Suprapubic skin (tissue), 4 donors: ENCODE measurements around the gene PDE4D. TPM values are rescaled to one million over a fixed set of nuclear protein-coding genes. Genes with fewer than 3 reads are reported as not detected.

Experiments
- DNase-seq, 2 donors: peaks; one replicate each; pipeline ENCODE4 v3.0.0-alpha.2; 2019; ENCODE audit warnings: low spot score in 2 of 2
- H3K27ac ChIP-seq: fragments of 200-600 bp; sonication (generic); one replicate; pipeline ENCODE4 v1.5.1; 2019
- H3K27me3 ChIP-seq: fragments of 200-600 bp; sonication (generic); one replicate; pipeline ENCODE4 v1.5.1; 2019
- H3K36me3 ChIP-seq: fragments of 200-600 bp; sonication (generic); one replicate; pipeline ENCODE4 v1.5.1; 2019
- H3K4me1 ChIP-seq: fragments of 200-600 bp; sonication (generic); one replicate; pipeline ENCODE4 v1.5.1; 2019
- H3K4me3 ChIP-seq: fragments of 200-600 bp; sonication (generic); one replicate; pipeline ENCODE4 v1.5.1; 2019; ENCODE audit warnings: mild to moderate bottlenecking
- H3K9me3 ChIP-seq: fragments of 200-600 bp; sonication (generic); one replicate; pipeline ENCODE4 v1.5.1; 2019
- EP300 ChIP-seq: sonication (generic); formaldehyde crosslinking; IDR thresholded peaks from one replicate; pipeline ENCODE4 v1.6.1; 2017; ENCODE audit warnings: antibody characterized with exemption
- POLR2A ChIP-seq, 2 donors: fragments of 450-650 bp; IDR thresholded peaks; one replicate each; pipeline ENCODE4 v1.6.1; 2017; ENCODE audit warnings: antibody characterized with exemption in 2 of 2, mild to moderate bottlenecking in 2 of 2, moderate library complexity in 2 of 2
- POLR2AphosphoS5 ChIP-seq, 3 donors: sonication (generic); formaldehyde crosslinking; IDR thresholded peaks; one replicate each; pipeline ENCODE4 v1.6.1; 2017; ENCODE audit warnings: antibody characterized with exemption in 3 of 3
- WGBS: methylation state at CpG from one replicate; pipeline ENCODE4 v1.1.5; 2018; 5-methylcytosine and 5-hydroxymethylcytosine counted together
- total RNA-seq, 4 donors: library from RNA; depleted of rRNA; stranded (reverse); fragments of >200 nt; gene quantifications; one replicate each; pipeline ENCODE4 v1.1.0, GENCODE V29; 2016
- TF ChIP-seq, protein P1 (sequence below), 2 donors: fragments of 200-600 bp in 1 of 2; fragments of 450-650 bp in 1 of 2; sonication (generic) in 1 of 2; IDR thresholded peaks; one replicate each; pipeline ENCODE4 v1.5.1; 2016 to 2019; ENCODE audit warnings: antibody characterized with exemption in 2 of 2, mild to moderate bottlenecking in 1 of 2, moderate library complexity in 1 of 2

Gene PDE4D
- total RNA-seq, 4 donors from 2014 or later: 26.8 to 57.2 (median 29.9) TPM

DNA sequence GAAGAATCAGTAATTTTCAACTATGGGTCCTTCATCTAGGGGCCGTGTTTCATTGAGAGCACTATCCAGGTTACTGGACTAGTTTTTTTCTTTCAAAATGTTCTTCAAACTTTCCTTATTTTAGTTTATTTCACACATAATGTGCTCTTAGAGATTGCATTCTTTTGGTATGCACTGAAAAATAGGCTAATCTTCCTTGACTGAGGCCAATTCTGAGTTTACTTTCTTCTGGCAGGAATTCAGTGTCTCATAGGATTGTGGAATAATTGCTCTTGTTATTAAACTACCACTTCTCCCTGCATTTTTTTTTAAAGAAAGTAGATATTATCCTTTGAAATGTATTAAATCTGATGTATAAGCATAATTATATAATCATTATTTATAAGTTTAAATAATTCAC lies 686.1 kb downstream of the PDE4D start:
- Histone ChIP-seq H3K27me3 (no peaks in the 10 kb centered on the region), H3K4me1 (peaks cover 4% of the 10 kb centered on the region), H3K9me3 (no peaks in the 10 kb centered on the region), H3K4me3 (no peak overlapping the region), H3K36me3 (no peaks in the 10 kb centered on the region), H3K27ac (no peak overlapping the region)
- 87% methylated on average over 1 of the region's 1 CpG for WGBS
- TF ChIP-seq POLR2A (IDR thresholded peaks at IDR 0.05) (no peak), POLR2AphosphoS5 (IDR thresholded peaks at IDR 0.05) (no peak), EP300 (no peak)
- TF ChIP-seq, protein P1, sequence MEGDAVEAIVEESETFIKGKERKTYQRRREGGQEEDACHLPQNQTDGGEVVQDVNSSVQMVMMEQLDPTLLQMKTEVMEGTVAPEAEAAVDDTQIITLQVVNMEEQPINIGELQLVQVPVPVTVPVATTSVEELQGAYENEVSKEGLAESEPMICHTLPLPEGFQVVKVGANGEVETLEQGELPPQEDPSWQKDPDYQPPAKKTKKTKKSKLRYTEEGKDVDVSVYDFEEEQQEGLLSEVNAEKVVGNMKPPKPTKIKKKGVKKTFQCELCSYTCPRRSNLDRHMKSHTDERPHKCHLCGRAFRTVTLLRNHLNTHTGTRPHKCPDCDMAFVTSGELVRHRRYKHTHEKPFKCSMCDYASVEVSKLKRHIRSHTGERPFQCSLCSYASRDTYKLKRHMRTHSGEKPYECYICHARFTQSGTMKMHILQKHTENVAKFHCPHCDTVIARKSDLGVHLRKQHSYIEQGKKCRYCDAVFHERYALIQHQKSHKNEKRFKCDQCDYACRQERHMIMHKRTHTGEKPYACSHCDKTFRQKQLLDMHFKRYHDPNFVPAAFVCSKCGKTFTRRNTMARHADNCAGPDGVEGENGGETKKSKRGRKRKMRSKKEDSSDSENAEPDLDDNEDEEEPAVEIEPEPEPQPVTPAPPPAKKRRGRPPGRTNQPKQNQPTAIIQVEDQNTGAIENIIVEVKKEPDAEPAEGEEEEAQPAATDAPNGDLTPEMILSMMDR (IDR thresholded peaks at IDR 0.05): no peak
- no peak for DNase-seq

DNA sequence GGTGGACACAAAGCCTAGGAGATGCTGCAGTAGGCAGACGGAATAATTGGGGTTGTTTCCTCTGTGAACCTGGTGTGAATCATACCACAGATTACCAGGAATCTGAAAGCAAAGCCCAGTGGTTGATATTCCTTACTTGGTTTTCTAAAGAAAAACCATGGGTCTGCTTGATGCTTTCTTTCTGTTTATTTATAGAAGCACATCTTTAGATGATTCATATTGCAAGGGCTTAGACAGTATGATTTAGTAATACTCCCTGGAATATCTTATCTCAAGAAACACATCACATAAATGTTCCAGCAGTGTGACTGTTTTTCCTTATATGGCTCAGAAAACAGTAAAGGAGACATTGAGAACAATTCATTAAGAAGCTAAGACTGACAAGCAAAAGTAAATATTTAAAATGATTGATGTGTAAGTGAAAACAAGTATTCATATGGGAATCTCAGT lies 687.4 kb downstream of the PDE4D start:
- DNase-seq: no peak
- TF ChIP-seq EP300 (no peak), POLR2A (IDR thresholded peaks at IDR 0.05) (no peak), POLR2AphosphoS5 (IDR thresholded peaks at IDR 0.05) (no peak)
- TF ChIP-seq, protein P1 (IDR thresholded peaks at IDR 0.05): no peak
- H3K4me3 ChIP-seq: no peak overlapping the region
- H3K36me3 ChIP-seq: no peaks in the 10 kb centered on the region
- 70% methylated on average over 1 of the region's 1 CpG for WGBS
- no peaks in the 10 kb centered on the region for H3K9me3 ChIP-seq
- H3K4me1 ChIP-seq: peaks cover 4% of the 10 kb centered on the region
- H3K27ac ChIP-seq: no peak overlapping the region
- H3K27me3 ChIP-seq: no peaks in the 10 kb centered on the region

DNA sequence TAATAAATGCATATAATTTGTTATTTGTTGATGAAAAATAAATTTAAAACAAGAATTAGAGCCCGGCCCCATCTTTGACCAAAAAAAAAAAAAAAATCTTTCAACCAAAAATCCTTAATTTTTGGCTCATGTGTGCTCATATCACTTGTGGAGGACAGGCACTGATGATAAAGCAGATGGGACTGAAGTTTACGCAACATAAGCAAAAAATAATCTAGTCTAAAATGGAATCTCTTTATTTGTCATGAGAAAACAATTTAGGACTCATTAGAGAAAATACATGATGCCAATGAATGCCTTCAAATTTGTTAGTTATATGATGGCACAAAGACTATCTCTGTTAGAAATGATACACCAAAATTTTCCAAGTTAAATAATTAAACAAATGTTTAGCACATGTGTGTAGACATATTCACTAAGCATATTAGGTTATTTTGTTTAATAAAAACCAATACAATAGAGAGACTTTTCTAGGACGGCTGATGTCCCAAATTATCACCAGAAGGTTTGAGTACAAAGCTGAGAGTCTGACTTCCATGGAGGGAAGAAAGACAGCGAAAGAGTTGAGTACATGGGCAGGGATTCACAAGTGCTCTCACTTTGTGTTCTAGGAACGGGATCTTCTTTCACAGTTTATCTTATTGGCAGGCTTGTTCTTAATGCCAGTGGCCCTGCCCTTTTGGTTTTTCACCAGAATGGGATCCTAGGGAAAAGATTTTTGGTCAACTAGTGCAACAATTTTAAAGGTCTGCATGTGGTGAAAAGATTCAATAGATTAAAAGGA lies 689.2 kb downstream of the PDE4D start:
- no peaks in the 10 kb centered on the region for H3K9me3 ChIP-seq
- TF ChIP-seq POLR2A (IDR thresholded peaks at IDR 0.05) (no peak), POLR2AphosphoS5 (IDR thresholded peaks at IDR 0.05) (no peak), EP300 (no peak)
- TF ChIP-seq, protein P1 (IDR thresholded peaks at IDR 0.05): no peak
- no peaks in the 10 kb centered on the region for H3K27me3 ChIP-seq
- H3K27ac ChIP-seq: no peak overlapping the region
- H3K4me3 ChIP-seq: no peak overlapping the region
- no peaks in the 10 kb centered on the region for H3K4me1 ChIP-seq
- no peak for DNase-seq
- H3K36me3 ChIP-seq: no peaks in the 10 kb centered on the region
- WGBS: 71% methylated on average over 5 of the region's 5 CpGs

DNA sequence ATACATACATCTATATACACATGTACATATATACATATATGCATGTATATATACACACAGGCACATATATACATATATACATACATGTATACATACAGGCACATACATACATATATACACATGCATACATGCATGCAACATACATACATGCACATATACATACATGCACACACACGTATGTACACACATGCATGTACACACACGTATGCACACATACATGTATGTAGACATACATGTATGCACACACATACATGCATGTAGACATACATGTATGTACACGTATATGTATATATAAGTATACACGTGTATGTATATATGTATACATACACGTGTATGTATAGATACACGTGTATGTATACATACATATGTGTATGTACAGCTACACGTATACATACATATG lies 693.7 kb downstream of the PDE4D start:
- Histone ChIP-seq H3K36me3 (peaks cover 4% of the 10 kb centered on the region), H3K4me1 (no peaks in the 10 kb centered on the region), H3K4me3 (no peak overlapping the region), H3K9me3 (no peaks in the 10 kb centered on the region), H3K27ac (no peak overlapping the region), H3K27me3 (no peaks in the 10 kb centered on the region)
- no peak for DNase-seq
- TF ChIP-seq EP300: no peak
- no peak for TF ChIP-seq POLR2AphosphoS5 (IDR thresholded peaks at IDR 0.05)
- TF ChIP-seq POLR2A (IDR thresholded peaks at IDR 0.05): no peak
- 89% methylated on average over 7 of the region's 7 CpGs for WGBS

DNA sequence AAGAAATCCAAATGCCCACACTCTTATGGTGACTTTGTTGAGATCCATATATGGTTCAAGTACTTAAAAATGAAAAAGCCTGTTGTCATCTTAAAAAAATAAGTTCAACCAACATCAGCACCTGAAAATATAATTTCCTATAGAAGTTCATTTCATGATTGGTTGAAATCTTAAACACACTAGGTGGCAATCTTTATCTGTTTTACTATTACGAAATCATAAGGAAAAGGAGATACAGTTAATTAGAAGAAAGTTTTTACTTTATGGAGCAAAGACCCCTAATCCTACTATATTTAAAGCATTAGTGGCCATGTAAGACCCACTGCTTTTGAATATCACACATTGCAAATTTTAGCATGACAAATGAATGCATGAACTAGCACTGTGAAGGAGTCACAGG lies 694.7 kb downstream of the PDE4D start:
- Histone ChIP-seq H3K4me1 (no peaks in the 10 kb centered on the region), H3K36me3 (peaks cover 4% of the 10 kb centered on the region), H3K4me3 (no peak overlapping the region), H3K9me3 (no peaks in the 10 kb centered on the region), H3K27ac (no peak overlapping the region), H3K27me3 (no peaks in the 10 kb centered on the region)
- DNase-seq: no peak
- TF ChIP-seq, protein P1 (IDR thresholded peaks at IDR 0.05): no peak
- 93% methylated on average over 1 of the region's 1 CpG for WGBS
